Parathyroid adenoma (tissue), 2 donors: ENCODE measurements around the gene NFKBIZ.

Experiments used
- H2AFZ ChIP-seq: fragments of 300-600 bp; sonication (generic); one replicate; pipeline ENCODE4 v1.7.0; 2017; ENCODE audit warnings: antibody characterized with exemption, mild to moderate bottlenecking
- H3K27ac ChIP-seq: fragments of 300-600 bp; sonication (generic); one replicate; pipeline ENCODE4 v1.7.0; 2017
- H3K27me3 ChIP-seq: fragments of 300-600 bp; sonication (generic); one replicate; pipeline ENCODE4 v1.7.0; 2017; ENCODE audit warnings: low read length; ENCODE audit not compliant: control insufficient read depth, insufficient read depth
- H3K36me3 ChIP-seq: fragments of 300-600 bp; sonication (generic); one replicate; pipeline ENCODE4 v1.7.0; 2017; ENCODE audit warnings: low read length; ENCODE audit not compliant: control insufficient read depth, insufficient read depth
- H3K4me1 ChIP-seq: fragments of 300-600 bp; sonication (generic); one replicate; pipeline ENCODE4 v1.7.0; 2017; ENCODE audit warnings: control low read depth
- H3K4me2 ChIP-seq: fragments of 300-600 bp; sonication (generic); one replicate; pipeline ENCODE4 v1.7.0; 2017; ENCODE audit warnings: low read length
- H3K4me3 ChIP-seq: fragments of 300-600 bp; sonication (generic); one replicate; pipeline ENCODE4 v1.7.0; 2017; ENCODE audit warnings: low read depth, low read length
- H3K79me2 ChIP-seq: fragments of 300-600 bp; sonication (generic); one replicate; pipeline ENCODE4 v1.7.0; 2017; ENCODE audit warnings: control low read depth
- H3K9ac ChIP-seq: fragments of 300-600 bp; sonication (generic); one replicate; pipeline ENCODE4 v1.7.0; 2017; ENCODE audit warnings: mild to moderate bottlenecking
- H3K9me3 ChIP-seq: fragments of 300-600 bp; sonication (generic); one replicate; pipeline ENCODE4 v1.7.0; 2017; ENCODE audit warnings: low read length; ENCODE audit not compliant: control insufficient read depth
- CTCF ChIP-seq: fragments of 300-600 bp; sonication (generic); IDR thresholded peaks from one replicate; pipeline ENCODE4 v1.7.0; 2017; ENCODE audit warnings: antibody characterized with exemption, mild to moderate bottlenecking
- donor health status: primary hyperparathyroidism.

The NFKBIZ gene

DNA sequence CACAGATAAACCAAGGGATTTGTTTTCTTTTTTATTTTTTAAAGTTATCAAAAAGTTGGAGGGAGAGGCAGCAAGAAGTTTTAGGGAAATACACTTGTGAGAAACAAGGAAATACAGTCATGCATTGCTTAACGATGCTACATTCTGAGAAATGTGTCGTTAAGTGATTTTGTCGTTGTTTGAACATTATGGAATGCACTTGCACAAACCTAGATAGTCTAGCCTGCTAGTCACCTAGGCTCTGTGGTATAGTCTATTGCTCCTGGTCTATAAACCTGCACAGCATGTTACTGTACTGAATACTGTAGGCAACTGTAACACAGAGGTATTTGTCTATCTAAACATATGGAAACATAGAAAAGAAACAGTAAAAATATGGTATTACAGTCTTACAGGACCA is 2.0 kb upstream of the NFKBIZ start:
- H3K79me2 ChIP-seq: peaks cover 4% of the 10 kb centered on the region
- no peaks in the 10 kb centered on the region for H3K27me3 ChIP-seq
- H3K4me3 ChIP-seq: no peak overlapping the region
- no peaks in the 10 kb centered on the region for H3K36me3 ChIP-seq
- no peak for TF ChIP-seq CTCF
- H2AFZ ChIP-seq: no peak overlapping the region
- peaks cover 6% of the 10 kb centered on the region for H3K4me1 ChIP-seq
- no peak overlapping the region for H3K9ac ChIP-seq
- no peaks in the 10 kb centered on the region for H3K9me3 ChIP-seq
- no peak overlapping the region for H3K27ac ChIP-seq
- no peak overlapping the region for H3K4me2 ChIP-seq

- TF ChIP-seq CTCF: no peak
- Histone ChIP-seq H3K27ac (peak overlapping the region; percentile 88), H3K4me1 (peaks cover 6% of the 10 kb centered on the region), H3K9ac (no peak overlapping the region), H3K27me3 (no peaks in the 10 kb centered on the region), H3K9me3 (no peaks in the 10 kb centered on the region), H2AFZ (peak overlapping the region; percentile 81), H3K36me3 (no peaks in the 10 kb centered on the region), H3K4me3 (peak overlapping the region; percentile 83), H3K4me2 (peak overlapping the region; percentile 65), H3K79me2 (peaks cover 4% of the 10 kb centered on the region)
Measured at GRCh38 chr3:101848326-101848725, 988 bp upstream of the NFKBIZ start.

- peak overlapping the region; percentile 1 for H3K9ac ChIP-seq
- H3K27ac ChIP-seq: peak overlapping the region; percentile 88
- no peaks in the 10 kb centered on the region for H3K27me3 ChIP-seq
- no peaks in the 10 kb centered on the region for H3K9me3 ChIP-seq
- H3K79me2 ChIP-seq: peaks cover 4% of the 10 kb centered on the region
- peaks cover 6% of the 10 kb centered on the region for H3K4me1 ChIP-seq
- no peak for TF ChIP-seq CTCF
- peak overlapping the region; percentile 70 for H2AFZ ChIP-seq
- H3K4me3 ChIP-seq: peak overlapping the region; percentile 83
- H3K4me2 ChIP-seq: peak overlapping the region; percentile 85
- H3K36me3 ChIP-seq: no peaks in the 10 kb centered on the region
Measured at GRCh38 chr3:101849714-101850245, 466 bp downstream of the NFKBIZ start.

DNA sequence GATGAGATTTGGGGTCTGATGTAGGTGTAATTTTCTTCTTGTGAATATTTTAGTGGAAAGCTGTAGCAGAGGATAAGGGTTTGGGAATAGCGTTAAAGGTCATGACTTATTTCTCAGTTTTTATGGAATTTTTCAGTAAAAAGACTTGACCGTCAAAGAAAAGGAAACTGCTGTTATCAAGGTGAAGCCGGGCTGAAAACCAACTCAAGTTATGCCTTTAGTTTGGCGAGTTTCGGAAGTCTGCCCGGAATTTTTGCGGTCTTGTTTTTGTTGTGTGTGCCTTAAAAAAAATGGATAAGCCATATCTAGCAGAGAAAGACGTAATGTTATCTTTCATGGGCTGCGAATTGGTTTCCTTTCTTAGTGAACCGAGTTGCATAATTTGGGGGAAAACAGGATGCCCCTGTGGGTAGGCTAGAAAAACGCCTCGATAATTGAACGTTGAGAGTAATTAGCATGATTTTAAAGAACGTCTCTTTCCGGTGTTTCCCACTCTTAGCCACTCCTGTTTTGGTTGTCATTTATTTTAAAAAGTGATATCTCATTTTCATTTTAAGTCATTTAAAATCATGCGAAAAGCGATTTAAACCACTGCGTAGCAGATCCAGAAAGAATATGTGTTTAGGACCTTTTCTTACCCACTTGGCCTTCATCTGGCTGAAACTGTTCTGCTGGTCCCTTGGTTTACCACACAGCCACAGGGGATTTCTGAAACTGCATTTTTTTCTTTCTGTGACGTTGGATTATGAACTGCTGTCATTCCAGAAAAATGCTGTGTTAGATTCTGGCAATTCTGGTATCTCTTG is 1.1 kb downstream of the NFKBIZ start:
- Histone ChIP-seq H3K4me3 (peak overlapping the region; percentile 83), H3K79me2 (peaks cover 4% of the 10 kb centered on the region), H3K4me2 (peak overlapping the region; percentile 85), H3K36me3 (no peaks in the 10 kb centered on the region), H3K9ac (peak overlapping the region; percentile 1), H3K9me3 (no peaks in the 10 kb centered on the region), H3K4me1 (peaks cover 6% of the 10 kb centered on the region), H3K27me3 (no peaks in the 10 kb centered on the region), H3K27ac (peak overlapping the region; percentile 88), H2AFZ (peak overlapping the region; percentile 70)
- TF ChIP-seq CTCF: no peak
